OCI-LY1 (cell line): Measurements from ENCODE around the gene ING3.

Experiments
- CTCF ChIP-seq: fragments of 200-600 bp; sonication (generic), shearing (Covaris generic); IDR thresholded peaks from 2 replicates; pipeline ENCODE4 v1.5.1; 2017; ENCODE audit warnings: mild to moderate bottlenecking, antibody characterized with exemption, low read length, moderate library complexity, mixed read lengths
- EZH2 ChIP-seq: fragments of 200-600 bp; sonication (generic), shearing (Covaris generic); IDR thresholded peaks from 2 replicates; pipeline ENCODE4 v1.8.0; 2017; ENCODE audit warnings: borderline replicate concordance, mixed run types, mild to moderate bottlenecking, antibody characterized with exemption, low read length, moderate library complexity, mixed read lengths

- TF ChIP-seq CTCF: no peak
- TF ChIP-seq EZH2: no peak
Measured at GRCh38 chr7:120995654-120996053, 45.1 kb downstream of the ING3 start.
